Gastroesophageal sphincter (tissue), 4 donors: ENCODE measurements around the gene KLHL20. TPM values are rescaled to one million over a fixed set of nuclear protein-coding genes. Genes with fewer than 3 reads are reported as not detected.
"Not testable (repeated sequence)": the region's sequence is repeated elsewhere in the genome, so short reads cannot be mapped to it uniquely, and the experiment has no call there.

Source experiments
- ATAC-seq: fragments of 150-250 bp; one replicate; pipeline ENCODE4 v1.9.1; 2016; ENCODE audit warnings: mild to moderate bottlenecking, moderate library complexity
- H3K27ac ChIP-seq, 4 donors: fragments of 200-600 bp; sonication (generic) in 3 of 4; 1 replicate in 3 of 4; 2 replicates in 1 of 4; pipeline ENCODE4 v1.5.1; 2016 to 2019
- H3K27me3 ChIP-seq: fragments of 200-600 bp; sonication (generic); one replicate; pipeline ENCODE4 v1.5.1; 2019
- H3K36me3 ChIP-seq, 2 donors: fragments of 200-600 bp; sonication (generic); one replicate each; pipeline ENCODE4 v1.5.1; 2019; ENCODE audit warnings: control low read depth in 1 of 2
- H3K4me1 ChIP-seq, 3 donors: fragments of 200-600 bp; sonication (generic); 1 replicate in 2 of 3; 2 replicates in 1 of 3; pipeline ENCODE4 v1.5.1; 2016 to 2019; ENCODE audit warnings: control low read depth in 2 of 3
- H3K4me3 ChIP-seq, 2 donors: fragments of 200-600 bp; sonication (generic); one replicate each; pipeline ENCODE4 v1.5.1; 2019; ENCODE audit warnings: mild to moderate bottlenecking in 1 of 2, moderate library complexity in 1 of 2
- H3K9me3 ChIP-seq, 3 donors: fragments of 200-600 bp; sonication (generic); one replicate each; pipeline ENCODE4 v1.5.1; 2017 to 2019; ENCODE audit warnings: control low read depth in 2 of 3
- CTCF ChIP-seq, 4 experiments: fragments of 200-600 bp in 2 of 4; fragments of 450-650 bp in 2 of 4; sonication (generic) in 1 of 4; IDR thresholded peaks; one replicate each; pipeline ENCODE4 v1.5.1; 2017 to 2019; ENCODE audit warnings: antibody characterized with exemption in 4 of 4, mild to moderate bottlenecking in 2 of 4, moderate library complexity in 2 of 4
- EP300 ChIP-seq: sonication (generic); formaldehyde crosslinking; IDR thresholded peaks from one replicate; pipeline ENCODE4 v1.6.1; 2017; ENCODE audit warnings: antibody characterized with exemption, mild to moderate bottlenecking
- POLR2A ChIP-seq, 2 donors: fragments of 450-650 bp; IDR thresholded peaks; one replicate each; pipeline ENCODE4 v1.6.1; 2017; ENCODE audit warnings: antibody characterized with exemption in 2 of 2, mild to moderate bottlenecking in 2 of 2, moderate library complexity in 1 of 2
- POLR2AphosphoS5 ChIP-seq: sonication (generic); formaldehyde crosslinking; IDR thresholded peaks from one replicate; pipeline ENCODE4 v1.6.1; 2017; ENCODE audit warnings: antibody characterized with exemption
- WGBS, 2 donors: methylation state at CpG; one replicate each; pipeline ENCODE4 v1.1.5; 2018; ENCODE audit warnings: low coverage in 1 of 2; 5-methylcytosine and 5-hydroxymethylcytosine counted together
- total RNA-seq, 4 donors: library from RNA; depleted of rRNA; stranded (reverse); fragments of >200 nt; gene quantifications; one replicate each; pipeline ENCODE4 v1.1.0, GENCODE V29; 2016

The KLHL20 gene
- total RNA-seq, 4 donors from 2014 or later, result 22.0 to 49.7 (median 36.6) TPM

- no peaks in the 10 kb centered on the region for H3K4me1 ChIP-seq
- no peaks in the 10 kb centered on the region for H3K9me3 ChIP-seq
- WGBS, 2 donors, result 71 to 88% methylated on average over 2 of the region's 2 CpGs
- H3K27ac ChIP-seq, result no peak overlapping the region
- no peaks in the 10 kb centered on the region for H3K36me3 ChIP-seq
- TF ChIP-seq POLR2A (IDR thresholded peaks at IDR 0.05) (no peak), CTCF (IDR thresholded peaks at IDR 0.05) (no peak), POLR2AphosphoS5 (no peak), EP300 (no peak)
- H3K27me3 ChIP-seq, result peaks cover 9% of the 10 kb centered on the region
- no peak overlapping the region for H3K4me3 ChIP-seq
- no peak for ATAC-seq
These were observed 26.5 kb upstream of the KLHL20 start for GRCh38 chr1:173688300-173688699.

- Histone ChIP-seq H3K4me3 (no peak overlapping the region), H3K27ac (no peak overlapping the region), H3K36me3 (no peaks in the 10 kb centered on the region), H3K9me3 (no peaks in the 10 kb centered on the region), H3K4me1 (no peaks in the 10 kb centered on the region), H3K27me3 (peaks cover 9% of the 10 kb centered on the region)
- TF ChIP-seq POLR2AphosphoS5 (no peak), CTCF (IDR thresholded peaks at IDR 0.05) (no peak), POLR2A (IDR thresholded peaks at IDR 0.05) (no peak), EP300 (no peak)
- no peak for ATAC-seq
These were observed 21.5 kb upstream of the KLHL20 start for GRCh38 chr1:173693238-173693637.

- 88 to 94% methylated on average over 6 of the region's 6 CpGs for WGBS, 2 donors
- not testable (repeated sequence) for H3K4me3 ChIP-seq, ATAC-seq, H3K27ac ChIP-seq, H3K36me3 ChIP-seq, H3K27me3 ChIP-seq, H3K9me3 ChIP-seq, H3K4me1 ChIP-seq
These were observed 13.5 kb upstream of the KLHL20 start for GRCh38 chr1:173701299-173701698.

GRCh38 chr1:173702736-173703135 lies 12.0 kb upstream of the KLHL20 start:
- Histone ChIP-seq H3K9me3 (no peaks in the 10 kb centered on the region), H3K27me3 (no peaks in the 10 kb centered on the region), H3K4me3 (no peak overlapping the region), H3K27ac (no peak overlapping the region), H3K4me1 (no peaks in the 10 kb centered on the region), H3K36me3 (no peaks in the 10 kb centered on the region)
- no peak for ATAC-seq
- TF ChIP-seq POLR2A (IDR thresholded peaks at IDR 0.05) (no peak), CTCF (IDR thresholded peaks at IDR 0.05) (no peak), POLR2AphosphoS5 (no peak), EP300 (no peak)
- WGBS, 2 donors, result 92 to 100% methylated on average over 1 of the region's 1 CpG

- Histone ChIP-seq H3K4me3 (no peak overlapping the region), H3K36me3 (no peaks in the 10 kb centered on the region), H3K9me3 (no peaks in the 10 kb centered on the region), H3K4me1 (no peaks in the 10 kb centered on the region), H3K27ac (no peak overlapping the region), H3K27me3 (peaks cover 12% of the 10 kb centered on the region)
- TF ChIP-seq CTCF (IDR thresholded peaks at IDR 0.05) (no peak), EP300 (no peak), POLR2AphosphoS5 (no peak), POLR2A (IDR thresholded peaks at IDR 0.05) (no peak)
- no peak for ATAC-seq
- 69 to 82% methylated on average over 5 of the region's 5 CpGs for WGBS, 2 donors
These were observed 9.7 kb upstream of the KLHL20 start for GRCh38 chr1:173705117-173705516.

- no peak for TF ChIP-seq POLR2AphosphoS5
- ATAC-seq, result no peak
- peaks cover 28% of the 10 kb centered on the region for H3K27me3 ChIP-seq
- peaks cover 0 to under 1% (median 0%) of the 10 kb centered on the region in 3 donors for H3K4me1 ChIP-seq
- no peaks in the 10 kb centered on the region for H3K36me3 ChIP-seq
- 63 to 82% methylated on average over 2 of the region's 2 CpGs for WGBS, 2 donors
- no peaks in the 10 kb centered on the region for H3K9me3 ChIP-seq
- no peak overlapping the region for H3K4me3 ChIP-seq
- no peak overlapping the region for H3K27ac ChIP-seq
These were observed 6.0 kb upstream of the KLHL20 start for GRCh38 chr1:173708787-173709186.
